Peyer's patch (tissue), 4 donors: ENCODE results near the gene TRIO. TPM values are rescaled to one million over a fixed set of nuclear protein-coding genes. Genes with fewer than 3 reads are reported as not detected.
A peak's percentile ranks its signal among the peaks of the same experiment; 100 is the strongest.

Experiments used
- DNase-seq, 3 donors: peaks; one replicate each; pipeline ENCODE4 v3.0.0-alpha.2; 2017 to 2019
- H3K27ac ChIP-seq, 4 donors: fragments of 200-600 bp; sonication (generic); one replicate each; pipeline ENCODE4 v1.5.1; 2016 to 2019
- H3K27me3 ChIP-seq, 2 donors: fragments of 200-600 bp; sonication (generic); one replicate each; pipeline ENCODE4 v1.5.1; 2019
- H3K36me3 ChIP-seq, 3 donors: fragments of 200-600 bp; sonication (generic); one replicate each; pipeline ENCODE4 v1.5.1; 2016 to 2019
- H3K4me1 ChIP-seq, 4 donors: fragments of 200-600 bp; sonication (generic); one replicate each; pipeline ENCODE4 v1.5.1; 2016 to 2019
- H3K4me3 ChIP-seq, 4 donors: fragments of 200-600 bp; sonication (generic); 1 replicate in 3 of 4; 2 replicates in 1 of 4; pipeline ENCODE4 v1.5.1; 2016 to 2019; ENCODE audit warnings: mild to moderate bottlenecking in 1 of 4
- H3K9me3 ChIP-seq, 4 donors: fragments of 200-600 bp; sonication (generic); one replicate each; pipeline ENCODE4 v1.5.1; 2016 to 2019; ENCODE audit warnings: mild to moderate bottlenecking in 1 of 4
- POLR2A ChIP-seq, 2 donors: fragments of 450-650 bp; IDR thresholded peaks; one replicate each; pipeline ENCODE4 v1.5.1; 2017; ENCODE audit warnings: antibody characterized with exemption in 2 of 2, mild to moderate bottlenecking in 2 of 2, moderate library complexity in 2 of 2
- total RNA-seq, 4 donors: library from RNA; depleted of rRNA; stranded (reverse); fragments of >200 nt; gene quantifications; one replicate each; pipeline ENCODE4 v1.1.0, GENCODE V29; 2016
- TF ChIP-seq, protein P1 (sequence below), 6 experiments: fragments of 450-650 bp in 4 of 6; fragments of 200-600 bp in 2 of 6; sonication (generic) in 1 of 6; IDR thresholded peaks; one replicate each; pipeline ENCODE4 v1.5.1; 2017 to 2019; ENCODE audit warnings: antibody characterized with exemption in 6 of 6, mild to moderate bottlenecking in 3 of 6, moderate library complexity in 1 of 6

The TRIO gene
- total RNA-seq, 4 donors from 2014 or later: 171 to 456 (median 340) TPM

DNA sequence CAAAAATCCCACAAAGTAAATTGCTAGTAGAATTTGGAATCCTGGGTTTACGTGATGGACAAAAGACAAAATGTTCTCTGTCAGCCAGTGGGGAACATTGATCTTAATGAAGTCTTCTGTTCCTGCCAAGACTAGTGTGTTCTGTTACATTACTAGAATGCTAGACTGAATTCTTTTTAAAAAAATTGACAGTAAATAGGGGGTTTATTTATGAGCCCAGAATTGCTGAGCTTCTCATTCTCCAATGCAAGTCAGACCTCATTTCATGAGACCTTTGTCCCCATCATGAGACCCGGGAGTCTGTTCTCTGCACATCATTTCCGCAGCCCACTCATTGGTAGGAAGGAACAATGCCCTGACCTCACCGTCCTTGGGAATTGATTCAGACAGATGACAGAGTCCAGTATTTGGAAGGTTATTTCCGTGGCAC lies 264.6 kb downstream of the TRIO start:
- Histone ChIP-seq H3K4me3 (no peak overlapping the region), H3K27ac (no peak overlapping the region), H3K27me3 (no peaks in the 10 kb centered on the region), H3K36me3 (peaks cover 0 to 56% (median 0%) of the 10 kb centered on the region in 3 donors), H3K9me3 (no peaks in the 10 kb centered on the region), H3K4me1 (no peaks in the 10 kb centered on the region)
- DNase-seq: no peak
- TF ChIP-seq, protein P1, sequence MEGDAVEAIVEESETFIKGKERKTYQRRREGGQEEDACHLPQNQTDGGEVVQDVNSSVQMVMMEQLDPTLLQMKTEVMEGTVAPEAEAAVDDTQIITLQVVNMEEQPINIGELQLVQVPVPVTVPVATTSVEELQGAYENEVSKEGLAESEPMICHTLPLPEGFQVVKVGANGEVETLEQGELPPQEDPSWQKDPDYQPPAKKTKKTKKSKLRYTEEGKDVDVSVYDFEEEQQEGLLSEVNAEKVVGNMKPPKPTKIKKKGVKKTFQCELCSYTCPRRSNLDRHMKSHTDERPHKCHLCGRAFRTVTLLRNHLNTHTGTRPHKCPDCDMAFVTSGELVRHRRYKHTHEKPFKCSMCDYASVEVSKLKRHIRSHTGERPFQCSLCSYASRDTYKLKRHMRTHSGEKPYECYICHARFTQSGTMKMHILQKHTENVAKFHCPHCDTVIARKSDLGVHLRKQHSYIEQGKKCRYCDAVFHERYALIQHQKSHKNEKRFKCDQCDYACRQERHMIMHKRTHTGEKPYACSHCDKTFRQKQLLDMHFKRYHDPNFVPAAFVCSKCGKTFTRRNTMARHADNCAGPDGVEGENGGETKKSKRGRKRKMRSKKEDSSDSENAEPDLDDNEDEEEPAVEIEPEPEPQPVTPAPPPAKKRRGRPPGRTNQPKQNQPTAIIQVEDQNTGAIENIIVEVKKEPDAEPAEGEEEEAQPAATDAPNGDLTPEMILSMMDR (IDR thresholded peaks at IDR 0.05): no peak
- no peak for TF ChIP-seq POLR2A (IDR thresholded peaks at IDR 0.05)

DNA sequence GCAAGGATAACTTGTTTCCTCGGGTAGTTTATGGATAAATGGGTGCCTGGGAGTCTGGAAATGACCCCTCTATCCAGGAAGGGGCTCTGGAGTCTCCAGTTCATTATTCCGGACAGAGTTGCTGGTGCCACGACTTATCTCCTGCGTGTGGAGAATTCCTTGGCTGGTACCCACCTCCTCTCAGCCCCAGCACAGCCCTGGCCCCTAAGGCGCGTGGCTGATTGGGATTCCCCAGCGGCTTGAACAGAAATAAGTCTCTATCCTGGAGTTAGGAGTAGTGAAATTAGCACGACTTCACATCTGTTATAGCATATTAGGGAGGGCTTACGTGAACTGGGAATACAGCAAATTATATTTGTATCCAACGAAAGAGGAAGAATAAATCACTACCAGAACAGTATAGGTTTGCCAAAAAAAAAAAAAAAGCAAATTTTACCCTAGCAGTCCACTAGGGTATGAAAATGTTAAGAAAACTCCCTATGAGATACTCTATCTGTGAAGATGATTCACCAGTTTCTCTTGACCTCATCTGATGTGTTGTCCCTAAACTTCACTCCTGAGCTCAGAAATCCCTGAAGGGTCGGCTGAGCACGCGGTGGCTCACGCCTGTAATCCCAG lies 265.9 kb downstream of the TRIO start:
- H3K9me3 ChIP-seq: no peaks in the 10 kb centered on the region
- peaks cover 0 to 66% (median 0%) of the 10 kb centered on the region in 3 donors for H3K36me3 ChIP-seq
- no peak for DNase-seq
- no peaks in the 10 kb centered on the region for H3K4me1 ChIP-seq
- no peak for TF ChIP-seq POLR2A (IDR thresholded peaks at IDR 0.05)
- TF ChIP-seq, protein P1 (IDR thresholded peaks at IDR 0.05): no peak
- no peak overlapping the region for H3K27ac ChIP-seq
- H3K27me3 ChIP-seq: no peaks in the 10 kb centered on the region
- no peak overlapping the region for H3K4me3 ChIP-seq

DNA sequence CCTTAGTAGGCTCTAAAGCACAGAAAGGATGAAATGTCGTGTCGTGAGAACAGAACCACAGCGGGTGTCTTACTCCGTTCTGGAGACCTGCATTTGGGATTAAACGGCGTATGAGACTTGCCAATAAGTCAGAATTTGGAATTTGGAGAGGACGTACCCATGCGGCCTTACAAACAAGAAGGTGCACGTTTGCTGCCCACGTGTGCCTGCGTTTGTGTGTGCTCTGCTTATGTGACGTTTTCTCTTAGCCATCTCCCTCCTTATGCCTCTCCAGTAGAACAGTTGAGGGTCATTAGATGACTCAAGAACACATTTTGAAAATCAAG lies 266.9 kb downstream of the TRIO start:
- no peak for DNase-seq
- Histone ChIP-seq H3K27me3 (no peaks in the 10 kb centered on the region), H3K4me3 (no peak overlapping the region), H3K36me3 (peaks cover 0 to 73% (median 0%) of the 10 kb centered on the region in 3 donors), H3K9me3 (no peaks in the 10 kb centered on the region), H3K4me1 (no peaks in the 10 kb centered on the region), H3K27ac (peak overlapping the region in 1 of 4 donors; percentile 22)
- TF ChIP-seq, protein P1 (IDR thresholded peaks at IDR 0.05): no peak
- TF ChIP-seq POLR2A (IDR thresholded peaks at IDR 0.05): no peak

DNA sequence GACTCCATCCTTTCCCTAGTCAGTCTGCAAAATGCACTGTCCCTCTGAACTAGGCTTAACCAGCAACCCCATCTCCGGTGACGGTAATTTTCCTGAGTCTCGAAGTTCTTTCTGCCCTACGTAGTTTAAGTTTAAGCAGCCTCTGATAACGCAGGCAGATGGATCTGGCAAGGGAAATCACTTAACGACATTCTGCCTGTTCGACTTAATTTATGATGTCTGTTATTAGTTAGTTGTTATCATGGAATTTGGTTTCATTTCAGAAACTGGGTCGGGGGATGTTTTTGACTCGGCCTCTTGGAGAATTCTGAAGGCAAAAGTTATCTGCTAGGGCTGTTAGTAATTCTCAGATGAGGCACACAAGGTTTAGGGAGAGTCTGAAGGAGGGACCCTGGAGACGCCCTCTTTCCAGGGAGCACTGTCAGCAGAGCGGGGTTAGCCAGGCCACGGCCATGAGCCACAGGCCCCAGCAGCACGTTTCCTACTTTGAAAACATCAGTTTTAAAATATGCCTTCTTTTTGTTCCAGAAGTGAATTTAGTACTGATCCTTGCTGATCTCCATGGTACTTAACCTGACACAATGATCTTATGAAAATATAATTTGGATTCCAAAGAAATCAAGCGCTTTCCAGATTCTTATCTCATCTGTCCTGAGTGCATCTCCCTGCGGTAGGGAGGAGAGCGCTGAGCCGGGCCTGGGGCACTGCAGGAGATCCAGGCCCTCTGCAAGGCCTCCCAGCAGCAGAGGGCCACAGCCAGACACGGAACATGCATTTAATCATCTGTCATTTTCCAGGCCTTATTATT lies 267.5 kb downstream of the TRIO start:
- H3K4me1 ChIP-seq: no peaks in the 10 kb centered on the region

DNA sequence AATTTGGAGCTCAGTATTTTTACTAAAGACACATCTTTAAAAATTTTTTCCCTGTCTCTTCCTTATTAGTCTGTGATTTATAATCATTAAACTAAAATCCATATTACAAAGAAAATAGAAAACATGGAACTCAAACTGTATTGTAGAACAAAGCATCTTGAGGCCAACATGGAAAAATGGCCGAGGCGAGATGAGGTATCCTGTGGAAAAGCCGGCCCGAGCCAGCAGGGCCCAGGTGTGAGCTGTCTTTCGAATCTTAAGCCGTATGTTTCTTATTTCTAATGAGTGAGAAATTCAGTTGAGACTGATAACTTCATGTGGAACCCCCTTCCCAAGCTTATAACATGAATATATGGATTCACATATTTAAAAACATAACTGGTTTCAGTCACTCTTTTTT lies 268.1 kb downstream of the TRIO start:
- Histone ChIP-seq H3K9me3 (no peaks in the 10 kb centered on the region), H3K4me1 (no peaks in the 10 kb centered on the region), H3K27ac (no peak overlapping the region), H3K27me3 (no peaks in the 10 kb centered on the region), H3K36me3 (peaks cover 0 to 70% (median 0%) of the 10 kb centered on the region in 3 donors), H3K4me3 (no peak overlapping the region)
- TF ChIP-seq POLR2A (IDR thresholded peaks at IDR 0.05): no peak
- TF ChIP-seq, protein P1 (IDR thresholded peaks at IDR 0.05): no peak
- no peak for DNase-seq

More for the DNA sequence above, 267.5 kb downstream of the TRIO start:
- Histone ChIP-seq H3K27me3 (no peaks in the 10 kb centered on the region), H3K9me3 (no peaks in the 10 kb centered on the region), H3K36me3 (peaks cover 0 to 76% (median 0%) of the 10 kb centered on the region in 3 donors), H3K27ac (peak overlapping the region in 1 of 4 donors; percentile 22), H3K4me3 (no peak overlapping the region)
- DNase-seq: no peak
- TF ChIP-seq, protein P1 (IDR thresholded peaks at IDR 0.05): no peak
- TF ChIP-seq POLR2A (IDR thresholded peaks at IDR 0.05): no peak
